Body of pancreas (tissue), 4 donors: ENCODE measurements around the gene PDXP. TPM values are rescaled to one million over a fixed set of nuclear protein-coding genes. Genes with fewer than 3 reads are reported as not detected.

Experiments
- ATAC-seq: fragments of 150-250 bp; one replicate; pipeline ENCODE4 v1.9.1; 2016
- DNase-seq, 4 donors: peaks; one replicate each; pipeline ENCODE4 v3.0.0-alpha.2; 2019
- H3K27ac ChIP-seq, 4 donors: fragments of 200-600 bp; sonication (generic); 1 replicate in 3 of 4; 2 replicates in 1 of 4; pipeline versions ENCODE4 v1.5.1 to v1.6.1; 2016 to 2019; ENCODE audit warnings: mild to moderate bottlenecking in 1 of 4, mixed read lengths in 1 of 4, moderate library complexity in 1 of 4
- H3K27me3 ChIP-seq, 2 donors: fragments of 200-600 bp; sonication (generic); one replicate each; pipeline ENCODE4 v1.6.0; 2016; ENCODE audit warnings: mild to moderate bottlenecking in 1 of 2
- H3K36me3 ChIP-seq, 2 donors: fragments of 200-600 bp; sonication (generic); replicated peaks in 1 of 2; 2 replicates each; pipeline ENCODE4 v1.5.1; 2016; ENCODE audit warnings: low read depth in 2 of 2; ENCODE audit not compliant: insufficient read depth in 1 of 2
- H3K4me1 ChIP-seq: fragments of 200-600 bp; sonication (generic); one replicate; pipeline ENCODE4 v1.6.0; 2016
- H3K4me3 ChIP-seq, 2 donors: fragments of 200-600 bp; sonication (generic); 1 replicate in 1 of 2; 2 replicates in 1 of 2; pipeline ENCODE4 v1.5.1; 2016 to 2019
- H3K9me3 ChIP-seq, 3 donors: fragments of 200-600 bp; sonication (generic); 1 replicate in 2 of 3; 2 replicates in 1 of 3; pipeline ENCODE4 v1.5.1; 2016
- POLR2A ChIP-seq, 3 donors: fragments of 450-650 bp; IDR thresholded peaks; one replicate each; pipeline ENCODE4 v1.6.1; 2016; ENCODE audit warnings: antibody characterized with exemption in 3 of 3, mild to moderate bottlenecking in 2 of 3
- WGBS, 2 donors: methylation state at CpG; one replicate each; pipeline ENCODE4 v1.1.5; 2017; 5-methylcytosine and 5-hydroxymethylcytosine counted together
- intact Hi-C: fragments of 100-400 bp; cut with DNase I; formaldehyde crosslinking; loops from one replicate; pipeline ENCODE4 v1.15.1; 2023
- total RNA-seq, 2 donors: library from RNA; depleted of rRNA; stranded (reverse); fragments of >200 nt; gene quantifications; one replicate each; pipeline ENCODE4 v1.1.0, GENCODE V29; 2016
- TF ChIP-seq, protein P1 (sequence below), 7 experiments: fragments of 450-650 bp in 4 of 7; fragments of 200-600 bp in 3 of 7; sonication (generic) in 3 of 7; IDR thresholded peaks; one replicate each; pipeline ENCODE4 v1.5.1; 2016 to 2019; ENCODE audit warnings: antibody characterized with exemption in 7 of 7

The PDXP gene
- total RNA-seq, 2 donors from 2014 or later = 7.0 to 23.1 TPM

DNA sequence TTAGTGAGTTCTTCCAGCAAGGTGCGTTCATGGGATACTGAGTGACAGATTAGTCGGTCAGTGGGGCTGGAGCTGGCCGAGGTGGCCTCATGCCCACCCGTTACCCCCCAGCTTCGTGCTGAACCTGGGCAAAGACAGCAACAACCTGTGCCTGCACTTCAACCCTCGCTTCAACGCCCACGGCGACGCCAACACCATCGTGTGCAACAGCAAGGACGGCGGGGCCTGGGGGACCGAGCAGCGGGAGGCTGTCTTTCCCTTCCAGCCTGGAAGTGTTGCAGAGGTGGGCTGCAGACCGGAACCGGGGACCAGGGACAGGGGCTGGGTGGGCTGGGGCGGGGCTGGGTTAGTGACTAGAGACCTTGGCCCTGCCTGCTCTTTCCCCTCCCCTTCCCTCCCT is 19.8 kb downstream of the PDXP start:
- Histone ChIP-seq H3K36me3 (no peaks in the 10 kb centered on the region), H3K9me3 (no peaks in the 10 kb centered on the region), H3K27ac (no peak overlapping the region), H3K27me3 (no peaks in the 10 kb centered on the region), H3K4me3 (no peak overlapping the region), H3K4me1 (peaks cover 42% of the 10 kb centered on the region)
- ATAC-seq = no peak
- WGBS, 2 donors = 59 to 70% methylated on average over 8 to 9 of the region's 18 CpGs
- no peak for TF ChIP-seq POLR2A (IDR thresholded peaks at IDR 0.05)
- TF ChIP-seq, protein P1, sequence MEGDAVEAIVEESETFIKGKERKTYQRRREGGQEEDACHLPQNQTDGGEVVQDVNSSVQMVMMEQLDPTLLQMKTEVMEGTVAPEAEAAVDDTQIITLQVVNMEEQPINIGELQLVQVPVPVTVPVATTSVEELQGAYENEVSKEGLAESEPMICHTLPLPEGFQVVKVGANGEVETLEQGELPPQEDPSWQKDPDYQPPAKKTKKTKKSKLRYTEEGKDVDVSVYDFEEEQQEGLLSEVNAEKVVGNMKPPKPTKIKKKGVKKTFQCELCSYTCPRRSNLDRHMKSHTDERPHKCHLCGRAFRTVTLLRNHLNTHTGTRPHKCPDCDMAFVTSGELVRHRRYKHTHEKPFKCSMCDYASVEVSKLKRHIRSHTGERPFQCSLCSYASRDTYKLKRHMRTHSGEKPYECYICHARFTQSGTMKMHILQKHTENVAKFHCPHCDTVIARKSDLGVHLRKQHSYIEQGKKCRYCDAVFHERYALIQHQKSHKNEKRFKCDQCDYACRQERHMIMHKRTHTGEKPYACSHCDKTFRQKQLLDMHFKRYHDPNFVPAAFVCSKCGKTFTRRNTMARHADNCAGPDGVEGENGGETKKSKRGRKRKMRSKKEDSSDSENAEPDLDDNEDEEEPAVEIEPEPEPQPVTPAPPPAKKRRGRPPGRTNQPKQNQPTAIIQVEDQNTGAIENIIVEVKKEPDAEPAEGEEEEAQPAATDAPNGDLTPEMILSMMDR (IDR thresholded peaks at IDR 0.05) = no peak
- no peak for DNase-seq
- intact Hi-C loops = no loop called here

DNA sequence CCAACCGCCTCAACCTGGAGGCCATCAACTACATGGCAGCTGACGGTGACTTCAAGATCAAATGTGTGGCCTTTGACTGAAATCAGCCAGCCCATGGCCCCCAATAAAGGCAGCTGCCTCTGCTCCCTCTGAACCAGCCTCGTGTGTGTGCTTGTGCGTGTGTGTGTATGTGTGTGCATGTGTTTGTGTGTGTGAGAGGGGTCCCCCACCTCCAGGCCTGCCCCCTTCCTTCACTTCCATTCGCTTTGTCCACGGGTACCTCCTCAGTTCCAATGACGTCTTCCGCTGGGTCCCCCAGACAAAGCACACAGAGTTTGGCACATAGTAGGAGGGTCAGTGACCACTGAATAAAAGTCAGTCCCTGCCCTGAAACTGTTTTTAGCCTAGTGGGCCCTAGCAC is 21.1 kb downstream of the PDXP start:
- ATAC-seq (no peak), DNase-seq (no peak)
- Histone ChIP-seq H3K4me1 (peaks cover 37% of the 10 kb centered on the region), H3K9me3 (no peaks in the 10 kb centered on the region), H3K27ac (no peak overlapping the region), H3K4me3 (no peak overlapping the region), H3K27me3 (no peaks in the 10 kb centered on the region), H3K36me3 (no peaks in the 10 kb centered on the region)
- 83 to 95% methylated on average over 4 to 8 of the region's 8 CpGs for WGBS, 2 donors
- intact Hi-C loops = loop anchor here (5.0 kb wide), 1 partner anchor 32 kb away; no protein-coding TSS in a partner anchor
- TF ChIP-seq, protein P1 (IDR thresholded peaks at IDR 0.05) = no peak
- no peak for TF ChIP-seq POLR2A (IDR thresholded peaks at IDR 0.05)

DNA sequence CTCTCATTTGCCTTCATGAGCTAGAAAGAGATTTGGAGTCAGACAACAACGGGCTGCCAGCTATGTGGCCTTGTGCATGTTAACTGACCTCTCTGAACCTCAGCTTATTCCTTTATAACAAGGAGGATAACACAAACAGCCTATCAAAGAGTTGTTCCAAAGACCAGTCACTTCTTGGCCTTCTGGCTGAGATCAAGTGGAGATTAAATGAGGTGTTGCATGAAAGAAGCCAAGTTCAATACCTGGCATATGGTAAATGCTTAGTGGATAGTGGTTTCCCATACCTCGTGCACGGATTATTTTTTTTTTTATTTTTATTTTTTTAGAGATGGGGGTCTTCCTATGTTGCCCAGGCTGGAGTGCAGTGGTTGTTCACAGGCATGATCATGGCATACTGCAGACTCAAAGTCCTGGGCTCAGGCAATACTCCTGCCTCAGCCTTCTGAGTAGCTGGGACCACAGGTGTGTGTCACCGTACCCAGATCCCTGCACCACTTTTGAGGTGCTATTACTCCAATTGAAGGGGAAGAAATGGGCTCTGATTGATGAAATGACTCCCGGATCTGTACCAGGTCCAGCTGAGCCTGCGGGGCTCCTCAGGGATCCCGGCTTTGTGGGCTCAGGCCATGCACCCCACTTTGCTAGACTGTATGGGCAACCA is 21.8 kb downstream of the PDXP start:
- Histone ChIP-seq H3K4me1 (peaks cover 31% of the 10 kb centered on the region), H3K36me3 (no peaks in the 10 kb centered on the region), H3K9me3 (no peaks in the 10 kb centered on the region), H3K4me3 (no peak overlapping the region), H3K27me3 (no peaks in the 10 kb centered on the region), H3K27ac (no peak overlapping the region)
- intact Hi-C loops = loop anchor here (5.0 kb wide), 1 partner anchor 33 kb away; no protein-coding TSS in a partner anchor
- ATAC-seq (no peak), DNase-seq (no peak)
- WGBS, 2 donors = 62 to 77% methylated on average over 5 to 7 of the region's 7 CpGs
- TF ChIP-seq, protein P1 (IDR thresholded peaks at IDR 0.05) = no peak
- TF ChIP-seq POLR2A (IDR thresholded peaks at IDR 0.05) = no peak

DNA sequence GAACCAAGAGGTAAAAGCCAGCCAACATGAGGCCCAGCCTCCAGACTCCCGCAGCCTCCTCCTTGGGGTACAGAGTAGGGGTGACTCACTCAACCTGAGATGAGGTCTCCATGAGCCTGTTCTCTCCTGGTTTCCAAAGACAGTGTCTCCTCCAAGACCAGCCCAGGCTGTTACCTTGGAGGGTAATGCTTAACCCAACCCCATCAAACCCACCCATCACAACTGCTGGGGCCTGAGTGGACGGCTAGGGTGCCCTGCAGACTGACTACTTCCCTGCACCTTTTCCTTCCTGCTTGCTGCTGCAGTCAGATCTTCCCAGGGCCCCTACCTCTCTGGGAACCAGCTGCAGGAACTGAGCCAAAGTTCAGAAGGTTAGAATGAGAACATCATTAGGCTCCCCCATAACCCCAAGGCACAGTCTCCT is 22.5 kb downstream of the PDXP start:
- DNase-seq (no peak), ATAC-seq (no peak)
- no peak overlapping the region for H3K27ac ChIP-seq
- peaks cover 28% of the 10 kb centered on the region for H3K4me1 ChIP-seq
- H3K4me3 ChIP-seq = no peak overlapping the region
- intact Hi-C loops = loop anchor here (5.0 kb wide), 1 partner anchor 34 kb away; no protein-coding TSS in a partner anchor
- H3K27me3 ChIP-seq = no peaks in the 10 kb centered on the region
- no peaks in the 10 kb centered on the region for H3K9me3 ChIP-seq
- H3K36me3 ChIP-seq = no peaks in the 10 kb centered on the region
- no peak for TF ChIP-seq POLR2A (IDR thresholded peaks at IDR 0.05)
- TF ChIP-seq, protein P1 (IDR thresholded peaks at IDR 0.05) = no peak
- 21 to 81% methylated on average over 2 of the region's 2 CpGs for WGBS, 2 donors
